HG02884 (cell line): ENCODE results near the gene ACACB.

Experiments
- ATAC-seq: cut with Tn5 transposase; IDR thresholded peaks from one replicate; pipeline ENCODE4 v1.9.1; 2021; ENCODE audit warnings: mild to moderate bottlenecking, moderate library complexity; ENCODE audit not compliant: unreplicated experiment

ACACB gene

GRCh38 chr12:109203480-109203879 is 87.1 kb downstream of the ACACB start:
- ATAC-seq, result no peak

GRCh38 chr12:109209082-109209481 is 92.7 kb downstream of the ACACB start:
- ATAC-seq, result no peak

GRCh38 chr12:109212460-109213115 is 96.2 kb downstream of the ACACB start:
- ATAC-seq, result no peak

GRCh38 chr12:109214131-109214530 is 97.7 kb downstream of the ACACB start:
- no peak for ATAC-seq

GRCh38 chr12:109218996-109219395 is 102.6 kb downstream of the ACACB start:
- ATAC-seq, result no peak

- ATAC-seq, result no peak
Observed at GRCh38 chr12:109219938-109220337, 103.6 kb downstream of the ACACB start.

GRCh38 chr12:109221277-109221931 is 105.0 kb downstream of the ACACB start:
- no peak for ATAC-seq

GRCh38 chr12:109222062-109222461 is 105.7 kb downstream of the ACACB start:
- ATAC-seq, result no peak

GRCh38 chr12:109222496-109222895 is 106.1 kb downstream of the ACACB start:
- ATAC-seq, result no peak

- no peak for ATAC-seq
Observed at GRCh38 chr12:109223211-109223610, 106.8 kb downstream of the ACACB start.

- ATAC-seq, result no peak
Observed at GRCh38 chr12:109223868-109224267, 107.5 kb downstream of the ACACB start.

- ATAC-seq, result no peak
Observed at GRCh38 chr12:109228664-109229063, 112.3 kb downstream of the ACACB start.

GRCh38 chr12:109230193-109230592 is 113.8 kb downstream of the ACACB start:
- no peak for ATAC-seq

GRCh38 chr12:109232731-109233130 is 116.3 kb downstream of the ACACB start:
- ATAC-seq, result no peak

GRCh38 chr12:109234012-109234411 is 117.6 kb downstream of the ACACB start:
- no peak for ATAC-seq

GRCh38 chr12:109236257-109236656 is 119.9 kb downstream of the ACACB start:
- ATAC-seq, result no peak

GRCh38 chr12:109239179-109239578 is 122.8 kb downstream of the ACACB start:
- ATAC-seq, result no peak

- no peak for ATAC-seq
Observed at GRCh38 chr12:109239691-109240090, 123.3 kb downstream of the ACACB start.

- no peak for ATAC-seq
Observed at GRCh38 chr12:109240365-109240764, 124.0 kb downstream of the ACACB start.

- ATAC-seq, result no peak
Observed at GRCh38 chr12:109241936-109242335, 125.5 kb downstream of the ACACB start.

- no peak for ATAC-seq
Observed at GRCh38 chr12:109244073-109244472, 127.7 kb downstream of the ACACB start.

GRCh38 chr12:109246221-109246620 is 129.8 kb downstream of the ACACB start:
- ATAC-seq, result no peak
